NT2/D1 (cell line): ENCODE results near the gene NYNRIN.

Experiments used
- SUZ12 ChIP-seq: IDR thresholded peaks from 2 replicates; pipeline ENCODE4 v1.6.1; 2011; ENCODE audit not compliant: insufficient read length, insufficient read depth; ENCODE audit errors: extremely low read depth
- YY1 ChIP-seq: IDR thresholded peaks from 2 replicates; pipeline ENCODE4 v1.6.1; 2011; ENCODE audit not compliant: insufficient read length, insufficient read depth
- ZNF274 ChIP-seq: IDR thresholded peaks from 2 replicates; pipeline ENCODE4 v1.6.1; 2011; ENCODE audit warnings: mild to moderate bottlenecking, low read depth, low read length

DNA sequence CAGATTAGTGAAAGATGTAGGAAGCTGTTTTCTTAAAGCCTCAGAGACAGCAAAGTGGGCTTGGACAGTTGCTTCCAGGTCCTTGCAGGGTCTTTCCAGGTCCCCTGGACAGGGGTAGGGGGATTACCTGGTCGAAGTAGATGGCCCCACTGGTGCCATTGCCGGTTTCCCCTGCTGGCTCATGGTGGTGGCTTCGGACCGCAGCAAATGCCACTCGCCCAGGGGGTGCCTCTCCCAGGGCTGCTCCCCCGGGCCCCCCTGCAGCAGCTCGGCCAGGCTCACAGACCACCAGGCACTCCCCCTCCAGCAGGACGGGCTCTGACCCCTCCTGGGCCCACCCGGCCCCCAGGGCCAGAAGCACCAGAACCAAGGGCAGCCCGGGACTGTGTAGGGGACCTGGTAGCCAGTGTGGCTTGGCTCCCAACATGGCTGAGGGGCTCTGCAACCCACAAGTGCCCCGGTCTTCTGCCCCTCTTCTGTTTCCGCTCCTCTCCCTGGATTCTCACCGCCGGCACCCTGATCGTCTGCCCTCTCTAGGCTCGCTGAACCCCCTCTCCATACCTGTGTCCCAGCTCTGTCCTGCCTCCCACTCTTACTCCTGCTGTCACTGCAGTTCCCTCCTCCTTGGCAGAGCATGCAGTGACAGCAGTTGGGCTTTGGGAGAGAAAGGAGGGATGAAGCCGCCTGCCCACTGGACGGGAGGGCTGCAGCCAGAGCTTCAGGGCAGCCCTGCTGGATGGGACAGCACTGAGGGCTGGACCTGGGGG, 30.0 kb downstream of the NYNRIN start:
- no peak for TF ChIP-seq YY1
- no peak for TF ChIP-seq SUZ12
- TF ChIP-seq ZNF274: no peak
